Uterus (tissue), 4 donors: ENCODE measurements around the gene GFER. TPM values are rescaled to one million over a fixed set of nuclear protein-coding genes. Genes with fewer than 3 reads are reported as not detected.
A peak's percentile ranks its signal among the peaks of the same experiment; 100 is the strongest.

Experiments used
- DNase-seq, 2 donors: peaks; one replicate each; pipeline ENCODE4 v3.0.0-alpha.2; 2019 to 2020
- H3K27ac ChIP-seq, 2 donors: fragments of 200-600 bp; sonication (generic); 1 replicate in 1 of 2; 2 replicates in 1 of 2; pipeline ENCODE4 v1.5.1; 2016 to 2018
- H3K27me3 ChIP-seq, 2 donors: fragments of 200-600 bp; sonication (generic); one replicate each; pipeline ENCODE4 v1.5.1; 2018 to 2019; ENCODE audit warnings: control low read depth in 1 of 2
- H3K36me3 ChIP-seq, 2 donors: fragments of 200-600 bp; sonication (generic); one replicate each; pipeline ENCODE4 v1.5.1; 2019; ENCODE audit warnings: control low read depth in 1 of 2
- H3K4me1 ChIP-seq, 2 donors: fragments of 200-600 bp; sonication (generic); one replicate each; pipeline ENCODE4 v1.5.1; 2018 to 2019; ENCODE audit warnings: control low read depth in 1 of 2
- H3K4me3 ChIP-seq, 2 donors: fragments of 200-600 bp; sonication (generic); 1 replicate in 1 of 2; 2 replicates in 1 of 2; pipeline ENCODE4 v1.5.1; 2018 to 2019; ENCODE audit warnings: mild to moderate bottlenecking in 1 of 2
- H3K9me3 ChIP-seq, 2 donors: fragments of 200-600 bp; sonication (generic); one replicate each; pipeline ENCODE4 v1.5.1; 2019; ENCODE audit warnings: control low read depth in 1 of 2
- POLR2A ChIP-seq, 2 donors: fragments of 450-650 bp; IDR thresholded peaks; one replicate each; pipeline ENCODE4 v1.6.1; 2016; ENCODE audit warnings: antibody characterized with exemption in 2 of 2, mild to moderate bottlenecking in 1 of 2, moderate library complexity in 1 of 2
- intact Hi-C: fragments of 100-400 bp; cut with DNase I; formaldehyde crosslinking; loops from one replicate; pipeline ENCODE4 v1.15.1; 2023; ENCODE audit warnings: low total_unique reads
- total RNA-seq, 4 donors: library from RNA; depleted of rRNA in 3 of 4; stranded (reverse); fragments of >200 nt in 3 of 4; gene quantifications; one replicate each; pipeline versions ENCODE4 v1.1.0 to v1.2.4, GENCODE V29; 2014 to 2023
- TF ChIP-seq, protein P1 (sequence below), 4 experiments: fragments of 200-600 bp in 2 of 4; fragments of 450-650 bp in 2 of 4; sonication (generic) in 2 of 4; IDR thresholded peaks; one replicate each; pipeline ENCODE4 v1.5.1; 2016 to 2019; ENCODE audit warnings: antibody characterized with exemption in 4 of 4, mild to moderate bottlenecking in 2 of 4, moderate library complexity in 1 of 4
- donor health status: DM: yes; HTN: yes; CAD: no.

GFER gene
- total RNA-seq, 4 donors from 2014 or later = 2.6 to 20.8 (median 6.6) TPM

DNA sequence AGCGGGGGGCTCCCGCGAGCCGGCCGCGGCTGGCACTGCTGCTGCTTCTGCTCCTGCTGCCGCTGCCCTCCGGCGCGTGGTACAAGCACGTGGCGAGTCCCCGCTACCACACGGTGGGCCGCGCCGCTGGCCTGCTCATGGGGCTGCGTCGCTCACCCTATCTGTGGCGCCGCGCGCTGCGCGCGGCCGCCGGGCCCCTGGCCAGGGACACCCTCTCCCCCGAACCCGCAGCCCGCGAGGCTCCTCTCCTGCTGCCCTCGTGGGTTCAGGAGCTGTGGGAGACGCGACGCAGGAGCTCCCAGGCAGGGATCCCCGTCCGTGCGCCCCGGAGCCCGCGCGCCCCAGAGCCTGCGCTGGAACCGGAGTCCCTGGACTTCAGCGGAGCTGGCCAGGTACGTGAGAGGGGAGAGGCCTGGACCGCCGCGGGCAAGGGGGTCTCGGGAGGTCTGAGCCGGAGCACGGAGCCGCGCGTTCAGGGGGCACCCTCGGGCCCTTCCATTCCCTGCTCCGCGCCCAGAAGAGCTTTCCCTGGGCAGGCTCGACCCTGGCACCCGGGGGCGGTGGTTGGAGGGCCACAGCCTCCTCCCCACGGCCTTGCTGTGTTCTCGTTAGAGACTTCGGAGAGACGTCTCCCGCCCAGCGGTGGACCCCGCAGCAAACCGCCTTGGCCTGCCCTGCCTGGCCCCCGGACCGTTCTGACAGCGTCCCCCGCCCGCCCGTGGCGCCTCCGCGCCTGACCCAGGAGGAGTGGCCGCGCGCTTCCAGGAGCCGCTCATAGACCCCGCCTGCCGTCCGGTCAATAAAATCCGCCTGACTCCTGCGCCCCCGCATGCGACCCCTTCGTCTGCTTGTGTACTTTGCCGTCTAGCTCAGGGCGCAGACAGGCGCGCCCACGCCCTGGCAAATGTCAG, 36.2 kb downstream of the GFER start:
- H3K9me3 ChIP-seq = no peaks in the 10 kb centered on the region
- TF ChIP-seq, protein P1, sequence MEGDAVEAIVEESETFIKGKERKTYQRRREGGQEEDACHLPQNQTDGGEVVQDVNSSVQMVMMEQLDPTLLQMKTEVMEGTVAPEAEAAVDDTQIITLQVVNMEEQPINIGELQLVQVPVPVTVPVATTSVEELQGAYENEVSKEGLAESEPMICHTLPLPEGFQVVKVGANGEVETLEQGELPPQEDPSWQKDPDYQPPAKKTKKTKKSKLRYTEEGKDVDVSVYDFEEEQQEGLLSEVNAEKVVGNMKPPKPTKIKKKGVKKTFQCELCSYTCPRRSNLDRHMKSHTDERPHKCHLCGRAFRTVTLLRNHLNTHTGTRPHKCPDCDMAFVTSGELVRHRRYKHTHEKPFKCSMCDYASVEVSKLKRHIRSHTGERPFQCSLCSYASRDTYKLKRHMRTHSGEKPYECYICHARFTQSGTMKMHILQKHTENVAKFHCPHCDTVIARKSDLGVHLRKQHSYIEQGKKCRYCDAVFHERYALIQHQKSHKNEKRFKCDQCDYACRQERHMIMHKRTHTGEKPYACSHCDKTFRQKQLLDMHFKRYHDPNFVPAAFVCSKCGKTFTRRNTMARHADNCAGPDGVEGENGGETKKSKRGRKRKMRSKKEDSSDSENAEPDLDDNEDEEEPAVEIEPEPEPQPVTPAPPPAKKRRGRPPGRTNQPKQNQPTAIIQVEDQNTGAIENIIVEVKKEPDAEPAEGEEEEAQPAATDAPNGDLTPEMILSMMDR (IDR thresholded peaks at IDR 0.05) = no peak
- TF ChIP-seq POLR2A (IDR thresholded peaks at IDR 0.05) = no peak
- H3K27ac ChIP-seq = no peak overlapping the region
- no peak for DNase-seq
- intact Hi-C loops = loop anchor here (5.0 kb wide), 1 partner anchor 122 kb away; no protein-coding TSS in a partner anchor
- H3K36me3 ChIP-seq = no peaks in the 10 kb centered on the region
- peaks cover 0 to 9% of the 10 kb centered on the region in 2 donors for H3K27me3 ChIP-seq
- peaks cover 0 to 13% of the 10 kb centered on the region in 2 donors for H3K4me1 ChIP-seq
- H3K4me3 ChIP-seq = no peak overlapping the region

DNA sequence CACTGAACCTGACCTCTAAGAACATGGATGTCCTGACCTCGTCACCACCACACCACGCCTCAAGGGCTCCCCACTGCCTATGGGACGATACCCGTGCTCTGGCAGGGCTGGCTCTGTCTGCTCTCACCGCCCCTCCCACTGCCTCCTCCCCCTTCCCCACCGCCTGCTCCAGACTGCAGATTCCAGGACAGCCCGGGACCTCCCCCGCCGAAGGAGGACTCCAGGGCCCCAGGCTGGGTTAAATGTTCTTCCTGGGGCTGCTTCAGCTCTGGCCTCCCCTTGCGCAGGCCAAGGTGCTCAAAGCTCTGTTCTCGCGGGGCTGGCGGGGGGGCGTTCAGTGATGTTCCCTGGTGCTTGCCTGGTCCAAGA, 38.7 kb downstream of the GFER start:
- intact Hi-C loops = loop anchor here (5.0 kb wide), 1 partner anchor 120 kb away; no protein-coding TSS in a partner anchor
- H3K4me3 ChIP-seq = peak overlapping the region in 1 of 2 donors; percentile 12
- H3K36me3 ChIP-seq = no peaks in the 10 kb centered on the region
- DNase-seq = peak in 1 of 2 donors; percentile 60
- peaks cover 0 to 18% of the 10 kb centered on the region in 2 donors for H3K4me1 ChIP-seq
- H3K27me3 ChIP-seq = peaks cover 0 to 9% of the 10 kb centered on the region in 2 donors
- TF ChIP-seq, protein P1 (IDR thresholded peaks at IDR 0.05) = no peak
- TF ChIP-seq POLR2A (IDR thresholded peaks at IDR 0.05) = no peak
- no peaks in the 10 kb centered on the region for H3K9me3 ChIP-seq
- peak overlapping the region in 1 of 2 donors; percentile 67 for H3K27ac ChIP-seq

DNA sequence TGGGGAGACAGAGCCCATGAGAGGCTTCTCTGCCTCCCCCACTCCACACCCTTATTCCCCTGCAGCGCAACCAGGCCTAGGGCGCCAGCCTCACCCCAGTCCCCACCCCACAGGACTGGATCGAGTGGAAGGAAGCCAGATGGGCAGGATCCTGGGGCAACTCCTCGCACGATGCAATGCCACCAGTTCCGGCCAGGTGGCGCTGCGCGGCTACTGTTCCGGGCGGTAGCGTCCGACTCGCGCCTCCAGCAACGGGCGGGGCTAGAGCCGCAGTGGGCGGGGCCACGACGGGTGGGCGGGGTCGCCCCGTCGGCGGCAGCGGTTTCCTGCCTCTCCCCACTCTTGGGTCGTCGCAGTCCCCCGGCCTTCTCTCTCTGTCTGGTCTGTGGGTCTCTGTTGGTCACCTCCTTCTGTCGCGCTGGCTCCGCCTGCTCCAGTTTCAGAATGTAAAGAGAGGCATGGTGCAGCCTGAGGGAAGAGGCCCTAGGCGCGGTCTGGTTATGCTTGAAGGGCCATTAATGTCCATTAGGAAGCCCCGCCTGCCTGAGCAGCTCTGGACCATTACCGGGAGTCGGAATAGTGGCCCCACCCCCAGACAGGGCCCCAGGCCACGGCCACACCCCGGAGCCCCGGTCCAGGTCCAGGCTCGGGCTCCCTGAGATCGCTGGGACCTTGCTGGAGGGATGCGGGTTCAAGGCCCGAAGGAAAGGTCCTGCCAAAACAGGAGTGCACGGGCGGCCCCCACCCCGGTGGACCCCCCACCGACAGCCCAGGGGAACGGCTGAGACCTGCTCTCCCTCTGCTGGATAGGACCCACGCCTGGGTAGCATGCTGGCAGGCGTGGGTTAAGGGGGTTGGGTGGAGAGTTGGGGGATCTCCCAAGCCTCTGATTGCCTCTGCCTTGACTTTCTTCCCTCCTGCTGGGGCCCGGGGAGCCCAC, 39.4 kb downstream of the GFER start:
- H3K9me3 ChIP-seq = no peaks in the 10 kb centered on the region
- DNase-seq = peak; percentile 90 to 96
- H3K4me3 ChIP-seq = peak overlapping the region; percentile 12 to 23
- no peaks in the 10 kb centered on the region for H3K36me3 ChIP-seq
- peak; percentile 53 to 62 for TF ChIP-seq POLR2A (IDR thresholded peaks at IDR 0.05)
- TF ChIP-seq, protein P1 (IDR thresholded peaks at IDR 0.05) = peak; percentile 99 to 100 (median 99)
- peaks cover 0 to 18% of the 10 kb centered on the region in 2 donors for H3K4me1 ChIP-seq
- H3K27ac ChIP-seq = peak overlapping the region; percentile 58 to 67
- H3K27me3 ChIP-seq = peaks cover 0 to 9% of the 10 kb centered on the region in 2 donors
- intact Hi-C loops = loop anchor here (5.0 kb wide), 1 partner anchor 119 kb away; no protein-coding TSS in a partner anchor

DNA sequence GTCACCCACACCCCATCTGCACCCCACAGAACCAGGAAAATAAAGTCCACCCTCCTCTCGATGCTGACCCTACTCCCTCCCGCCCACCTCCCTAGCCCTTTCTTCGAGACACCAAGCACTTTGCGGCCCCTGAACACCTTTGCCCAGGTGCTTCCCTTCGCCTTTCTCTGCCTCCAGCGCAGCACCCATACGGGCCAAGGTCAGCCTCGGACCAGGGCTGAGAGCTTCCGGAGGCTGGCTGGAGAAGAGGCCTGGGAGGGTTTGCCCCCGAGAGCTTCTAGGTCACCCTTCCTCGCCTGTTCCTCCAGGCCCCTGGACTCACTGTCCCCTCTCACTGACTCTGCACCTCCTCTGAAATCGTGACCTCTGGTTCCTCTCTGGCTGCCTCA, 40.0 kb downstream of the GFER start:
- H3K27me3 ChIP-seq = peaks cover 0 to 9% of the 10 kb centered on the region in 2 donors
- H3K4me1 ChIP-seq = peaks cover 0 to 18% of the 10 kb centered on the region in 2 donors
- intact Hi-C loops = loop anchor here (5.0 kb wide), 1 partner anchor 118 kb away; no protein-coding TSS in a partner anchor
- no peaks in the 10 kb centered on the region for H3K36me3 ChIP-seq
- peak overlapping the region; percentile 58 to 67 for H3K27ac ChIP-seq
- TF ChIP-seq POLR2A (IDR thresholded peaks at IDR 0.05) = no peak
- TF ChIP-seq, protein P1 (IDR thresholded peaks at IDR 0.05) = no peak
- no peak for DNase-seq
- no peaks in the 10 kb centered on the region for H3K9me3 ChIP-seq
- H3K4me3 ChIP-seq = no peak overlapping the region
